GM12878 (cell line): Measurements from ENCODE around the gene FZR1. TPM values are rescaled to one million over a fixed set of nuclear protein-coding genes. Genes with fewer than 3 reads are reported as not detected.
A peak's percentile ranks its signal among the peaks of the same experiment; 100 is the strongest.

Source experiments
- ATAC-seq: fragments of 200-7000 bp; cut with Tn5 transposase; 3 replicates; pipeline ENCODE4 v1.9.1; 2020; ENCODE audit warnings: mild to moderate bottlenecking, moderate library complexity
- BruUV-seq: library from RNA; stranded (reverse); fragments of 400-500 nt; replicated peaks from 2 replicates; lab custom pipeline; 2021; lab: Mats Ljungman, UMichigan
- CTCF ChIA-PET: fragments of 300-600 bp; sonication (Branson Sonifier 250); formaldehyde crosslinking; extraction: SDS; loops from one replicate; lab custom pipeline; 2021; ENCODE audit warnings: inconsistent platforms; lab: Yijun Ruan, JAX
- POLR2A ChIA-PET: fragments of 350-600 bp; formaldehyde crosslinking; extraction: SDS; loops from one replicate; lab custom pipeline; 2021; ENCODE audit warnings: inconsistent platforms; lab: Charles Lee
- RAD21 ChIA-PET: fragments of 300-600 bp; sonication (Branson Sonifier 250); formaldehyde crosslinking; loops from one replicate; lab custom pipeline; 2023; ENCODE audit warnings: antibody characterized with exemption; ENCODE audit not compliant: unreplicated experiment; lab: Charles Lee
- SMC1A ChIA-PET: fragments of 300-600 bp; sonication (Branson Sonifier 250); formaldehyde crosslinking; loops from one replicate; lab custom pipeline; 2023; ENCODE audit not compliant: unreplicated experiment, uncharacterized antibody; lab: Charles Lee
- DNase-seq: peaks from one replicate; pipeline ENCODE4 v3.0.0-alpha.2; 2011; ENCODE audit warnings: low read depth, low spot score
- FAIRE-seq: peaks from 3 replicates; lab custom pipeline; 2011; peaks lifted over from hg19 to GRCh38; lab: Jason Lieb, UNC
- H2AFZ ChIP-seq: 2 replicates; pipeline ENCODE4 v1.6.0; 2011; ENCODE audit warnings: low read depth, low read length, control low read depth; ENCODE audit not compliant: control insufficient read depth
- H3K27ac ChIP-seq: 2 replicates; pipeline ENCODE4 v1.5.1; 2011; ENCODE audit warnings: control low read depth; ENCODE audit not compliant: control insufficient read depth, insufficient read depth
- H3K27me3 ChIP-seq, 2 experiments: replicated peaks in 1 of 2; 2 replicates each; pipeline versions ENCODE4 v1.6.0 to v1.6.1; 2011; ENCODE audit warnings: low read length in 1 of 2; ENCODE audit not compliant: control insufficient read depth in 2 of 2, insufficient read depth in 2 of 2
- H3K36me3 ChIP-seq, 2 experiments: 2 replicates each; pipeline ENCODE4 v1.5.1; 2011; ENCODE audit warnings: low read length in 1 of 2; ENCODE audit not compliant: control insufficient read depth in 2 of 2, insufficient read depth in 2 of 2
- H3K4me1 ChIP-seq: 2 replicates; pipeline ENCODE4 v1.6.1; 2011; ENCODE audit warnings: mild to moderate bottlenecking, low read length, moderate library complexity, mixed read lengths; ENCODE audit not compliant: control insufficient read depth, insufficient read depth
- H3K4me2 ChIP-seq: 2 replicates; pipeline ENCODE4 v1.6.0; 2011; ENCODE audit warnings: control low read depth; ENCODE audit not compliant: control insufficient read depth, insufficient read depth
- H3K4me3 ChIP-seq: fragments of 200-600 bp; sonication (generic); 2 replicates; pipeline ENCODE4 v1.5.1; 2016
- H3K79me2 ChIP-seq: 2 replicates; pipeline ENCODE4 v1.6.0; 2011; ENCODE audit warnings: low read length; ENCODE audit not compliant: control insufficient read depth, insufficient read depth
- H3K9ac ChIP-seq: 2 replicates; pipeline ENCODE4 v1.8.0; 2011; ENCODE audit warnings: low read length, control low read depth, mixed read lengths; ENCODE audit not compliant: control insufficient read depth, insufficient read depth
- H3K9me3 ChIP-seq: replicated peaks from 3 replicates; pipeline ENCODE4 v1.5.1; 2011; ENCODE audit warnings: mild to moderate bottlenecking, low read length; ENCODE audit not compliant: control insufficient read depth, insufficient read depth
- H4K20me1 ChIP-seq: 2 replicates; pipeline ENCODE4 v1.6.0; 2011; ENCODE audit not compliant: control insufficient read depth, insufficient read depth
- BACH1 ChIP-seq: fragments of 450-650 bp; IDR thresholded peaks from 2 replicates; pipeline ENCODE4 v1.6.1; 2017; ENCODE audit warnings: mild to moderate bottlenecking, borderline replicate concordance
- BMI1 ChIP-seq: fragments of 450-650 bp; IDR thresholded peaks from 2 replicates; pipeline ENCODE4 v1.6.1; 2016; ENCODE audit warnings: mild to moderate bottlenecking, moderate library complexity, borderline replicate concordance
- CREM ChIP-seq: IDR thresholded peaks from 2 replicates; pipeline ENCODE4 v1.6.1; 2014; ENCODE audit warnings: antibody characterized with exemption, low read depth
- E2F4 ChIP-seq: IDR thresholded peaks from 2 replicates; pipeline ENCODE4 v1.6.1; 2012; ENCODE audit warnings: low read depth, low read length, improper control_type of control experiment
- EED ChIP-seq: sonication (generic); IDR thresholded peaks from 2 replicates; pipeline ENCODE4 v1.6.1; 2016; ENCODE audit warnings: antibody characterized with exemption, low read depth
- HDGF ChIP-seq: fragments of 450-650 bp; IDR thresholded peaks from 2 replicates; pipeline ENCODE4 v1.6.1; 2016; ENCODE audit warnings: antibody characterized with exemption
- IRF3 ChIP-seq: fragments of 450-650 bp; IDR thresholded peaks from 2 replicates; pipeline ENCODE4 v1.6.1; 2014; ENCODE audit warnings: mild to moderate bottlenecking
- PML ChIP-seq: IDR thresholded peaks from 2 replicates; pipeline ENCODE4 v1.6.1; 2012; ENCODE audit warnings: low read length, inconsistent platforms
- POLR2A ChIP-seq: IDR thresholded peaks from 2 replicates; pipeline ENCODE4 v1.6.1; 2011; ENCODE audit warnings: low read depth, mild to moderate bottlenecking, low read length
- POLR2AphosphoS2 ChIP-seq: IDR thresholded peaks from 2 replicates; pipeline ENCODE4 v1.6.1; 2011; ENCODE audit warnings: low read depth, mild to moderate bottlenecking, low read length, improper control_type of control experiment, moderate library complexity
- TAF1 ChIP-seq: IDR thresholded peaks from 2 replicates; pipeline ENCODE4 v1.6.1; 2011; ENCODE audit warnings: mild to moderate bottlenecking, low read depth, low read length, borderline replicate concordance
- WGBS: methylation state at CpG from one replicate; pipeline ENCODE4 v1.1.6; 2016; ENCODE audit warnings: low lambda C conversion rate; ENCODE audit not compliant: insufficient replicate concordance, insufficient coverage; ENCODE audit errors: missing lambda C conversion rate; 5-methylcytosine and 5-hydroxymethylcytosine counted together
- in situ Hi-C: fragments of 300-500 bp; cut with MboI; formaldehyde crosslinking; loops from 9 replicates; pipeline ENCODE4 v1.14.3; 2018; ENCODE audit warnings: mixed read lengths
- intact Hi-C: fragments of 100-400 bp; cut with micrococcal nuclease; formaldehyde crosslinking; loops from one replicate; pipeline ENCODE4 v1.14.2; 2022; ENCODE audit not compliant: unreplicated experiment
- polyA plus RNA-seq, 11 experiments: library from polyadenylated mRNA; depleted of rRNA in 4 of 11; unstranded in 6 of 11; stranded (reverse) in 5 of 11; fragments of >200 nt; fragmentation: Nextera tagmentation in 4 of 11; fragmentation: Illumina TruSeq in 1 of 11; extraction: Ambion mirVana in 4 of 11; extraction: Trizol in 1 of 11; gene quantifications; 1 replicate in 1 of 11; 2 replicates in 10 of 11; pipeline versions ENCODE4 v1.2.1 to v1.2.3, GENCODE V29; 2011 to 2016; ENCODE audit warnings: inconsistent platforms in 2 of 11, missing spikeins in 2 of 11, low read depth in 1 of 11
- total RNA-seq, 4 experiments: library from RNA; depleted of rRNA in 3 of 4; stranded (reverse); fragments of >200 nt in 3 of 4; fragmentation: Illumina TruSeq in 1 of 4; extraction: Trizol in 1 of 4; gene quantifications; 2 replicates each; pipeline versions ENCODE4 v1.2.1 to v1.2.3, GENCODE V29; 2013 to 2021

FZR1 gene
- total and polyA plus RNA-seq, 10 of the 15 experiments (the other 5 are each of a cell fraction or from before 2014, with no cell fraction given), result 0.11 to 44.2 (median 29.3) TPM

GRCh38 chr19:3520166-3521103 is 14.3 kb downstream of the FZR1 start:
- no peak overlapping the region for H3K4me3 ChIP-seq
- DNase-seq, result no peak
- no peaks in the 10 kb centered on the region for H3K9me3 ChIP-seq
- RAD21 ChIA-PET, result no interaction called here
- CTCF ChIA-PET, result no interaction called here
- H4K20me1 ChIP-seq, result no peaks in the 10 kb centered on the region
- no peaks in the 10 kb centered on the region for H3K27me3 ChIP-seq
- in situ Hi-C loops (no loop called here), intact Hi-C loops (no loop called here)
- no peak for ATAC-seq
- 92% methylated on average over 33 of the region's 37 CpGs for WGBS
- no peak overlapping the region for H3K4me2 ChIP-seq
- no peak overlapping the region for H2AFZ ChIP-seq
- H3K27ac ChIP-seq, result no peak overlapping the region
- TF ChIP-seq CREM (no peak), POLR2A (0 out of 2 replicates have a peak, but pooled peaks have one; percentile 15), POLR2AphosphoS2 (no peak)
- peaks cover 3 to 23% of the 10 kb centered on the region in 2 experiments; a peak in 2 of 4 replicates for H3K36me3 ChIP-seq
- no TSS peak for BruUV-seq
- SMC1A ChIA-PET, result no interaction called here
- H3K9ac ChIP-seq, result no peak overlapping the region
- no peak for FAIRE-seq
- peaks cover 4% of the 10 kb centered on the region; the same call in 1 of the 2 replicates for H3K4me1 ChIP-seq
- POLR2A ChIA-PET, result no interaction called here
- H3K79me2 ChIP-seq, result peaks cover 5% of the 10 kb centered on the region

GRCh38 chr19:3521104-3521445 is 15.0 kb downstream of the FZR1 start:
- DNase-seq, result no peak
- SMC1A ChIA-PET, result no interaction called here
- no peaks in the 10 kb centered on the region for H3K27me3 ChIP-seq
- H2AFZ ChIP-seq, result no peak overlapping the region
- H3K27ac ChIP-seq, result no peak overlapping the region
- no peak overlapping the region for H3K9ac ChIP-seq
- CTCF ChIA-PET, result interaction anchor here (0.6 kb wide), 1 partner anchor 396 kb away, joined by 3 read pairs; no protein-coding TSS in a partner anchor
- no peak overlapping the region for H3K4me3 ChIP-seq
- FAIRE-seq, result no peak
- RAD21 ChIA-PET, result no interaction called here
- no TSS peak for BruUV-seq
- H3K4me2 ChIP-seq, result no peak overlapping the region
- H3K4me1 ChIP-seq, result peaks cover 4% of the 10 kb centered on the region; the same call in 1 of the 2 replicates
- in situ Hi-C loops, result no loop called here
- H3K9me3 ChIP-seq, result no peaks in the 10 kb centered on the region
- H3K36me3 ChIP-seq, result peaks cover 3 to 27% of the 10 kb centered on the region in 2 experiments; a peak in 3 of 4 replicates
- 92% methylated on average over 7 of the region's 7 CpGs for WGBS
- intact Hi-C loops, result no loop called here
- ATAC-seq, result no peak
- no peaks in the 10 kb centered on the region for H4K20me1 ChIP-seq
- POLR2A ChIA-PET, result no interaction called here
- peaks cover 3% of the 10 kb centered on the region for H3K79me2 ChIP-seq
- TF ChIP-seq HDGF, result no peak
- no peak for TF ChIP-seq EED
- TF ChIP-seq PML, result no peak
- no peak for TF ChIP-seq BACH1
- TF ChIP-seq BMI1, result no peak
- TF ChIP-seq TAF1, result no peak
- TF ChIP-seq IRF3, result no peak
- TF ChIP-seq E2F4, result no peak
